HepG2 (cell line): ENCODE data around the gene HCK. TPM values are rescaled to one million over a fixed set of nuclear protein-coding genes. Genes with fewer than 3 reads are reported as not detected.
A peak's percentile ranks its signal among the peaks of the same experiment; 100 is the strongest.

ENCODE experiments used
- CEBPB ChIP-seq: IDR thresholded peaks from 2 replicates; pipeline ENCODE4 v1.6.1; 2011; ENCODE audit warnings: low read depth, low read length, improper control_type of control experiment, borderline replicate concordance
- CEBPG ChIP-seq: IDR thresholded peaks from 2 replicates; pipeline ENCODE4 v1.6.1; 2016
- DPF2 ChIP-seq: sonication (generic); formaldehyde crosslinking; IDR thresholded peaks from 2 replicates; pipeline ENCODE4 v1.4.0; 2020; ENCODE audit warnings: mild to moderate bottlenecking, low read depth, missing genetic modification reagents, borderline replicate concordance
- GATAD1 ChIP-seq: IDR thresholded peaks from 2 replicates; pipeline ENCODE4 v1.6.1; 2016; ENCODE audit warnings: missing genetic modification reagents, missing compliant biosample characterization
- GMEB2 ChIP-seq: IDR thresholded peaks from 2 replicates; pipeline ENCODE4 v1.6.1; 2016; ENCODE audit warnings: missing biosample characterization, missing genetic modification reagents, low read depth
- GPBP1L1 ChIP-seq: sonication (generic); formaldehyde crosslinking; IDR thresholded peaks from 2 replicates; pipeline ENCODE4 v1.5.0; 2020; ENCODE audit warnings: mild to moderate bottlenecking, missing genetic modification reagents
- HNRNPK ChIP-seq: fragments of 200-400 bp; formaldehyde crosslinking; IDR thresholded peaks from 2 replicates; pipeline ENCODE4 v1.6.1; 2018; ENCODE audit warnings: low read length, low read depth, moderate library complexity, mild to moderate bottlenecking; ENCODE audit not compliant: poor library complexity, severe bottlenecking
- KDM4B ChIP-seq: sonication (generic); formaldehyde crosslinking; IDR thresholded peaks from 2 replicates; pipeline ENCODE4 v1.4.0; 2020; ENCODE audit warnings: missing genetic modification reagents
- KMT2A ChIP-seq: sonication (generic); formaldehyde crosslinking; IDR thresholded peaks from 2 replicates; pipeline ENCODE4 v1.4.0; 2020; ENCODE audit warnings: missing genetic modification reagents
- MAX ChIP-seq: IDR thresholded peaks from 2 replicates; pipeline ENCODE4 v1.6.1; 2012; ENCODE audit warnings: inconsistent platforms
- MAZ ChIP-seq, 2 experiments: sonication (generic) in 1 of 2; formaldehyde crosslinking in 1 of 2; IDR thresholded peaks; 2 replicates each; pipeline versions ENCODE4 v1.5.0 to v1.6.1; 2012 to 2020; ENCODE audit warnings: low read depth in 2 of 2, mild to moderate bottlenecking in 2 of 2, borderline replicate concordance in 1 of 2, improper control_type of control experiment in 1 of 2, low read length in 1 of 2, missing genetic modification reagents in 1 of 2, moderate library complexity in 1 of 2
- MED8 ChIP-seq: sonication (generic); formaldehyde crosslinking; IDR thresholded peaks from 2 replicates; pipeline ENCODE4 v1.8.1; 2023; ENCODE audit warnings: mild to moderate bottlenecking, missing genetic modification reagents; ENCODE audit not compliant: insufficient replicate concordance
- MTERF4 ChIP-seq: sonication (generic); formaldehyde crosslinking; IDR thresholded peaks from 2 replicates; pipeline ENCODE4 v1.8.0; 2023; ENCODE audit warnings: mild to moderate bottlenecking, missing genetic modification reagents
- MXI1 ChIP-seq: IDR thresholded peaks from 3 replicates; pipeline ENCODE4 v1.6.1; 2012; ENCODE audit warnings: low read depth, low read length, inconsistent platforms, borderline replicate concordance
- NRL ChIP-seq: sonication (generic); formaldehyde crosslinking; IDR thresholded peaks from 2 replicates; pipeline ENCODE4 v1.5.0; 2020; ENCODE audit warnings: missing genetic modification reagents, mild to moderate bottlenecking, moderate library complexity, borderline replicate concordance
- PRPF4 ChIP-seq: fragments of 200-400 bp; formaldehyde crosslinking; IDR thresholded peaks from 2 replicates; pipeline ENCODE4 v1.6.1; 2016; ENCODE audit warnings: low read length, low read depth; ENCODE audit not compliant: poor library complexity, severe bottlenecking
- SIN3B ChIP-seq: fragments of 150-350 bp; IDR thresholded peaks from 2 replicates; pipeline ENCODE4 v1.6.1; 2014; ENCODE audit warnings: low read length
- SRY ChIP-seq: sonication (generic); formaldehyde crosslinking; IDR thresholded peaks from 2 replicates; pipeline ENCODE4 v1.8.0; 2022; ENCODE audit warnings: mild to moderate bottlenecking, missing genetic modification reagents
- TRIM22 ChIP-seq: fragments of 450-650 bp; IDR thresholded peaks from 2 replicates; pipeline ENCODE4 v1.6.1; 2017
- ZFP82 ChIP-seq: sonication (generic); formaldehyde crosslinking; IDR thresholded peaks from 2 replicates; pipeline ENCODE4 v1.5.1; 2020; ENCODE audit warnings: mild to moderate bottlenecking, missing genetic modification reagents, borderline replicate concordance
- ZNF460 ChIP-seq: sonication (generic); formaldehyde crosslinking; IDR thresholded peaks from 2 replicates; pipeline ENCODE4 v1.5.1; 2020; ENCODE audit warnings: missing genetic modification reagents, mild to moderate bottlenecking, borderline replicate concordance
- ZNF598 ChIP-seq: sonication (generic); formaldehyde crosslinking; IDR thresholded peaks from 2 replicates; pipeline ENCODE4 v1.5.1; 2020; ENCODE audit warnings: mild to moderate bottlenecking, missing genetic modification reagents, borderline replicate concordance
- ZNF616 ChIP-seq: sonication (generic); formaldehyde crosslinking; IDR thresholded peaks from 2 replicates; pipeline ENCODE4 v1.5.0; 2020; ENCODE audit warnings: low read depth, mild to moderate bottlenecking, missing genetic modification reagents
- ZNF644 ChIP-seq: IDR thresholded peaks from 2 replicates; pipeline ENCODE4 v1.6.1; 2016; ENCODE audit warnings: low read depth
- ZNF841 ChIP-seq: sonication (generic); formaldehyde crosslinking; IDR thresholded peaks from 2 replicates; pipeline ENCODE4 v1.8.1; 2023; ENCODE audit warnings: missing genetic modification reagents, borderline replicate concordance
- polyA plus RNA-seq, 8 experiments: library from polyadenylated mRNA; depleted of rRNA in 3 of 8; stranded (reverse) in 7 of 8; unstranded in 1 of 8; fragments of >200 nt; fragmentation: Illumina TruSeq in 4 of 8; extraction: Trizol in 4 of 8; gene quantifications; 2 replicates each; pipeline versions ENCODE4 v1.2.1 to v1.2.3, GENCODE V29; 2011 to 2016; ENCODE audit warnings: low read depth in 4 of 8, missing spikeins in 1 of 8, mixed read lengths in 1 of 8; ENCODE audit not compliant: insufficient read depth in 1 of 8
- total RNA-seq, 5 experiments: library from RNA; depleted of rRNA; stranded (reverse); fragments of >200 nt; fragmentation: Illumina TruSeq; extraction: Trizol; gene quantifications; 2 replicates each; pipeline ENCODE4 v1.2.3, GENCODE V29; 2016; ENCODE audit warnings: low read depth in 1 of 5

Gene HCK
- total and polyA plus RNA-seq, 2 of the 13 experiments (the other 11 are each of a cell fraction or from before 2014, with no cell fraction given), result 0.04 TPM; not detected in 1

- TF ChIP-seq ZNF841 (no peak), MAZ (IDR thresholded peaks at IDR 0.05; ENCODE audit: borderline replicate concordance, low read depth, low read length) (no peak), MAZ (CRISPR knock-in tag; IDR thresholded peaks at IDR 0.05; ENCODE audit: low read depth) (no peak), CEBPB (peak; percentile 50; the same call in 1 of the 2 replicates), HNRNPK (no peak), GPBP1L1 (CRISPR knock-in tag) (no peak), SIN3B (no peak), ZNF460 (CRISPR knock-in tag) (no peak), ZFP82 (CRISPR knock-in tag) (no peak), MAX (no peak), ZNF644 (no peak), ZNF616 (no peak), ZNF598 (CRISPR knock-in tag) (0 out of 2 replicates have a peak, but pooled peaks have one; percentile 34), CEBPG (CRISPR knock-in tag) (no peak), GATAD1 (no peak), TRIM22 (no peak), GMEB2 (CRISPR knock-in tag) (no peak), DPF2 (no peak), KMT2A (CRISPR knock-in tag) (no peak), MTERF4 (CRISPR knock-in tag) (no peak), PRPF4 (no peak), SRY (no peak), MED8 (no peak), KDM4B (CRISPR knock-in tag) (no peak), MXI1 (no peak), NRL (CRISPR knock-in tag) (no peak)
These were observed 17.2 kb upstream of the HCK start (continued) for GRCh38 chr20:32034581-32035425.
